Measurements from ENCODE around the gene PIK3R4.

The PIK3R4 gene

DNA sequence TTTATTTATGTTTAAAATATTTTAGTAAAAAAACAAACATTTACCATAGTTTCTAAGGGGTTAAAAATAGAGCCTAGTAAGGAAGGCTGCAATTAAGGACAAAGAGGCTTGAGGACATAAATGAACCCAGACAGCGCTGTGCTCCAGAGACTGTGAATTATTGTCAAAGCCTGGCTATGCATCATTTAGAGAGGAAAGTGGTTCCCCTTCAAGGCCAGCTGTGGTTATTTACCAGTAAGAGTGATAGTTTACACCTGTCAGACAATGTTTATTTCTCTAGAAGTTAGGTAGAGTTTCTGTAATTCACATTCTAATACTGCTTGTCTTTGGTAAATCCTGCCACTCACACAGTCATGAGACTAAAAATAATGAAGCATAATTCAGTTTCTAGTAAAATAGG, 32.4 kb upstream of the PIK3R4 start:
- Histone ChIP-seq H3K27me3 (ENCODE audit: insufficient read depth, low read depth) (no peaks in the 10 kb centered on the region), H3K4me2 (no peak overlapping the region), H3K79me2 (ENCODE audit: insufficient read depth, low read depth) (no peaks in the 10 kb centered on the region), H3K36me3 (ENCODE audit: insufficient read depth) (no peaks in the 10 kb centered on the region), H4K20me1 (ENCODE audit: insufficient read depth) (no peaks in the 10 kb centered on the region), H3K4me1 (ENCODE audit: low read depth, poor library complexity, severe bottlenecking) (peaks cover 47% of the 10 kb centered on the region), H3K9ac (no peak overlapping the region), H2AFZ (ENCODE audit: low read depth) (no peak overlapping the region), H3K4me3 (IDR thresholded peaks at IDR 0.05; ENCODE audit: insufficient read depth, low read depth, low read length) (no peak overlapping the region), H3K27ac (no peak overlapping the region)
- no peak for TF ChIP-seq CTCF (conservative IDR thresholded peaks at IDR 0.05; ENCODE audit: low read depth, low read length)

DNA sequence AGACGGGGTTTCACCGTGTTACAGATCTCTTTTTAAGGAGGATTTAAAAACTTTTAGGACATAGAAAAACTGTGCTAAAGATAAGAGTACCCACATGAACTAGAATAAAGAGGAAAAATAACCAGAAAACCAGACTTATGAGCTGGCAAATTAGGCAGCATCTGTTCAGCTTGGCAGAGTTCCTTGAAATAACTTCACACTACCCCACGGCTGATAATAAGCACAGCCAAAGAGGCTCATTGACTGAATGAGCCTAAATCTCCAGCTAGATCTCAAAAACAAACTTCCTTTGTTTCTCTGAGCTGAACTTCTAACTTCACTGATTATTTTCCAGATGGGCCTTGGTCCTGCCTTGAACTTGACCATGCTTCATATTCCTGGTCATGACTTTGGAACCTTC, 26.7 kb upstream of the PIK3R4 start:
- H3K4me1 ChIP-seq (ENCODE audit: low read depth, poor library complexity, severe bottlenecking) = peaks cover 20% of the 10 kb centered on the region
- H3K27me3 ChIP-seq (ENCODE audit: insufficient read depth, low read depth) = no peaks in the 10 kb centered on the region

DNA sequence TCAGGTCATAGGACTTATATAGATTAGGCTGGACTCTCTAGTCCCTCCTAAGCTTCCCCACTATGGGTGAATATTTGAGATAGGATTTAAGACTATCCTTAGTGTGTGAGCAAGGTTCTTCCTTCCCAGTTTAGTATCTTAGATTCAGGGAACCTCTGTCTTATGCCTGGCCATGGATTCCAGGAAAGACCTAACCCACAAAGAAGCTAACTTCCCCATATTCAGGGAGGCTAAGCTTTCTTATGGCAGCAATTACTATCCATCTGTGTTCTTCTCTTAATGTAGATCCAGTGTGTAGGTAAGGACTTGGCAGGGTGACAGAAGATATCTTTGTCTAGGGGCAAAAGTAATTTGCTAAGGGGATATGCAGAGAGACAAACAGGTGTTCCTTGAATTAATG, 25.5 kb upstream of the PIK3R4 start:
- H3K79me2 ChIP-seq (ENCODE audit: insufficient read depth, low read depth) = no peaks in the 10 kb centered on the region
- TF ChIP-seq CTCF (conservative IDR thresholded peaks at IDR 0.05; ENCODE audit: low read depth, low read length) = no peak
- H3K9ac ChIP-seq = no peak overlapping the region
- H3K4me2 ChIP-seq = no peak overlapping the region
- peaks cover 14% of the 10 kb centered on the region for H3K4me1 ChIP-seq (ENCODE audit: low read depth, poor library complexity, severe bottlenecking)
- no peaks in the 10 kb centered on the region for H3K27me3 ChIP-seq (ENCODE audit: insufficient read depth, low read depth)
- H3K36me3 ChIP-seq (ENCODE audit: insufficient read depth) = no peaks in the 10 kb centered on the region
- no peaks in the 10 kb centered on the region for H4K20me1 ChIP-seq (ENCODE audit: insufficient read depth)
- no peak overlapping the region for H3K27ac ChIP-seq
- no peak overlapping the region for H3K4me3 ChIP-seq (IDR thresholded peaks at IDR 0.05; ENCODE audit: insufficient read depth, low read depth, low read length)
- H2AFZ ChIP-seq (ENCODE audit: low read depth) = no peak overlapping the region

More for the DNA sequence above, 26.7 kb upstream of the PIK3R4 start:
- Histone ChIP-seq H3K79me2 (ENCODE audit: insufficient read depth, low read depth) (no peaks in the 10 kb centered on the region), H3K36me3 (ENCODE audit: insufficient read depth) (no peaks in the 10 kb centered on the region), H4K20me1 (ENCODE audit: insufficient read depth) (no peaks in the 10 kb centered on the region), H2AFZ (ENCODE audit: low read depth) (no peak overlapping the region), H3K4me3 (IDR thresholded peaks at IDR 0.05; ENCODE audit: insufficient read depth, low read depth, low read length) (no peak overlapping the region), H3K27ac (no peak overlapping the region), H3K9ac (no peak overlapping the region), H3K4me2 (no peak overlapping the region)
- no peak for TF ChIP-seq CTCF (conservative IDR thresholded peaks at IDR 0.05; ENCODE audit: low read depth, low read length)

DNA sequence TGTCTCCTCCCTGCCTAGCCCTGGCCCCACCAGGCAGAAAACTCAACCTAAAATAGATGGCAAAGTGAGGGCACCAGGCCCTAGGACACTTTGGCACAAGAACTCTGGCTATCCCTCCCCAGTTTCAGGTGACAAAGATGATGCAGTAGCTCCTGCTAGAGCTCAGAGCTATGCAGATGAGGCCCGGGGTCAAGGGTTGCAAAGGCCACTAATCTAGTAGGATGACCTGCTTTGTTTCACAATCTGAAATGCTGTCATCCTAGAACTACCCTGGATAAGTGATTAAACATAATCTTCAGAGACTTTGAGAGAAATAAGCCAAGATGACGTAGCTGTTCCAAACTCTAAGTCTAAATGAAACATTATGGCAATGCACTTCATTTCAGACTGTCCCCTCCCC, 24.0 kb upstream of the PIK3R4 start:
- TF ChIP-seq CTCF (conservative IDR thresholded peaks at IDR 0.05; ENCODE audit: low read depth, low read length) = no peak
- Histone ChIP-seq H3K36me3 (ENCODE audit: insufficient read depth) (no peaks in the 10 kb centered on the region), H3K4me1 (ENCODE audit: low read depth, poor library complexity, severe bottlenecking) (no peaks in the 10 kb centered on the region)

More for the DNA sequence above, 24.0 kb upstream of the PIK3R4 start:
- Histone ChIP-seq H2AFZ (ENCODE audit: low read depth) (no peak overlapping the region), H3K4me2 (no peak overlapping the region), H3K9ac (no peak overlapping the region), H3K27ac (no peak overlapping the region), H3K27me3 (ENCODE audit: insufficient read depth, low read depth) (no peaks in the 10 kb centered on the region), H3K79me2 (ENCODE audit: insufficient read depth, low read depth) (no peaks in the 10 kb centered on the region), H4K20me1 (ENCODE audit: insufficient read depth) (no peaks in the 10 kb centered on the region), H3K4me3 (IDR thresholded peaks at IDR 0.05; ENCODE audit: insufficient read depth, low read depth, low read length) (no peak overlapping the region)
